Panc1 (cell line): ENCODE measurements around the gene RNF182.

ENCODE experiments used
- CTCF ChIP-seq: fragments of 450-650 bp; IDR thresholded peaks from 2 replicates; pipeline ENCODE4 v1.5.1; 2017; ENCODE audit warnings: mild to moderate bottlenecking
- REST ChIP-seq, 2 experiments: IDR thresholded peaks; 2 replicates each; pipeline ENCODE4 v1.6.1; 2011 to 2012; ENCODE audit warnings: low read depth in 2 of 2, control low read depth in 1 of 2, low read length in 1 of 2, mild to moderate bottlenecking in 1 of 2, moderate library complexity in 1 of 2; ENCODE audit not compliant: insufficient read depth in 1 of 2
- SIN3A ChIP-seq: IDR thresholded peaks from 2 replicates; pipeline ENCODE4 v1.6.1; 2012; ENCODE audit warnings: low read depth, mild to moderate bottlenecking, low read length, moderate library complexity, borderline replicate concordance; ENCODE audit not compliant: insufficient read depth

DNA sequence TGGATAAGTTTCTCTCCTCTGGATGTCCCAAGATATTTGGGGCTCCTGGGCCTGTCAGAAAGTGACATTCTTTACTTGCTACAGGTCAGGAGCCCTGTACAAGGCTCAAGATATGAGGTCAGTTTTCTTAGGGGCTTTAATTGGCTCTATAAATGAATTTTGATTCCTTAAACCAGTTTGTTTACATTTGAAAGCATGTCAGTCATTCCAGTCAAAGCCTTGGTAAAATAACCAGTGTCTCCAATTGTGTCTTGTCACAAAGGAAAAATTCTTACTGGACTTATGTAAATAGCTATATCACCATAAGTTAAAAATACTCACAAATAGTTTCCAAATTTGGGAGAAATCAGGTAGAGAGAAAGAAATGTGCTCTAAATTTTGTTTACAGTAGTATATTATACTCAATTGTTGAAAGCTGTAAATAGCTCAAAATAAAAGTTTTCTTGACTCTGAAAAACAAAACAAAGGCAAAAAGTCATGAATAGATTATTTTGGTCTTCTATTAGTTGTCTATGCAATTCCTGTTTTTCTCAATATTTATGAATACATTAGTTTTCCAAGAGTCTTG, 22.9 kb downstream of the RNF182 start:
- TF ChIP-seq REST (IDR thresholded peaks at IDR 0.05; ENCODE audit: insufficient read depth in 1 of 2, low read depth in 2 of 2, low read length in 1 of 2), result no peak
- TF ChIP-seq CTCF, result no peak
- no peak for TF ChIP-seq SIN3A
